ENCODE results near the gene CHURC1.

Gene CHURC1

GRCh38 chr14:64971943-64972791 is 57.9 kb downstream of the CHURC1 start, which contains the start of gene RAB15:
Gene RAB15 (minus strand): TSS chr14:64972336. CDS start chr14:64972076, 260 bp downstream.
- peak; percentile 28 for DNase-seq
- in situ Hi-C loops (cut with MboI; ENCODE audit: low pct_unique_long_range_greater_than_20kb, low sequenced_read_pairs): no loop called here

- in situ Hi-C loops (cut with MboI; ENCODE audit: low pct_unique_long_range_greater_than_20kb, low sequenced_read_pairs): no loop called here
- no peak for DNase-seq
Observed at GRCh38 chr14:64973026-64973442, 58.8 kb downstream of the CHURC1 start.

GRCh38 chr14:64973826-64974225 is 59.6 kb downstream of the CHURC1 start:
- no peak for DNase-seq
- in situ Hi-C loops (cut with MboI; ENCODE audit: low pct_unique_long_range_greater_than_20kb, low sequenced_read_pairs): no loop called here

GRCh38 chr14:64974563-64974962 is 60.3 kb downstream of the CHURC1 start:
- in situ Hi-C loops (cut with MboI; ENCODE audit: low pct_unique_long_range_greater_than_20kb, low sequenced_read_pairs): no loop called here
- DNase-seq: no peak

GRCh38 chr14:64979336-64980074 is 65.2 kb downstream of the CHURC1 start:
- DNase-seq: no peak
- in situ Hi-C loops (cut with MboI; ENCODE audit: low pct_unique_long_range_greater_than_20kb, low sequenced_read_pairs): no loop called here

DNA sequence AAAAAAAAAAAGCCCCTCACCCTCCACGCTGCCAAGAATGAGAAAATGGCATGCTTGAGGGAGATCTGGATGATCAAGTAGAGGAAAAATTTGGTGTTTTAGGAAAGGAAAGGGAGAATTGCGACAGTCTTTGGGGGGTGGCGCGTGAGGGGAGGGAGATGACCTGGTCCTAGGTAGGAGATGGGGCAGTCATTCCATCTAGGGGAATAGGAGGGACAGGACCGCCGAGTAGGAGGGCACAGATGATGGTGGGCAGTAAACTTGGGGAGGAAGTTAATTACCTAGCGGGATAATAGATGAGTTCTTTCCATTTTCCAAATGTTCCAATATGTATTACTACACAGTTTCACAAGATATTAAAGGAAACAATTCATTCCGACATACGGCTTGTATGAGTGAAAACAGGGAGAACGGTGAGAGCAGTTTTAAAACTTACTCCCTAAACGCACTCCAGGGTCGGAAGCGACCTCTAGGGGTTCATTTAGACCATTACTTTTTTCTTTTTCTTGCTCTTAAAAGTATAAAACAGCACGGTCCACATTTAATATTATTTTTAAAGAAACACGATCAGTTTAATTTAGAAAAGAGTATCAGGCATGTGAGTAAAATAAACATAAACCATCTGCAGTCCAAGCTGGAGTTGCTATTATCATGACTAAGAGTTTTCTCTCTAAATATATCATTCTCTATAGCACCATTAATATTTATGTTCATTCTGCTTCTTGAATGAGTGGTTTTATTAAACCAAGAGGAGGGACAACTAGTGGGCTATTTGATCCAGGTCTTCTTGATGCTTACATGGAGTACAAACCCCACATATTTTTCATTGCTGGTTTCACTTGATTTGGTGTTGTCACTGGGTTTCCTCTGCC is 69.4 kb downstream of the CHURC1 start:
- peak; percentile 59 for DNase-seq
- in situ Hi-C loops (cut with MboI; ENCODE audit: low pct_unique_long_range_greater_than_20kb, low sequenced_read_pairs): no loop called here
